ENCODE data around the gene SGSM1. TPM values are rescaled to one million over a fixed set of nuclear protein-coding genes. Genes with fewer than 3 reads are reported as not detected.

SGSM1 gene
- polyA plus RNA-seq, 1 of the 3 experiments (the other 2 are of a cell fraction): 0.15 TPM

GRCh38 chr22:24758164-24758799, 47.7 kb upstream of the SGSM1 start (continued):
- TF ChIP-seq EZH2phosphoT487 (IDR thresholded peaks at IDR 0.05; ENCODE audit: borderline replicate concordance, low read depth) (no peak), TAF1 (IDR thresholded peaks at IDR 0.05; ENCODE audit: borderline replicate concordance, low read depth, low read length) (no peak), NRF1 (IDR thresholded peaks at IDR 0.05; ENCODE audit: low read depth, low read length) (0 out of 2 replicates have a peak, but pooled peaks have one; percentile 9), SMC3 (IDR thresholded peaks at IDR 0.05; ENCODE audit: low read depth, low read length) (peak; percentile 87), MEF2A (IDR thresholded peaks at IDR 0.05; ENCODE audit: borderline replicate concordance, low read depth) (no peak), REST (IDR thresholded peaks at IDR 0.05; ENCODE audit: low read depth, low read length) (no peak), GABPA (IDR thresholded peaks at IDR 0.05; ENCODE audit: low read depth) (no peak), MAX (IDR thresholded peaks at IDR 0.05; ENCODE audit: low read depth) (no peak), RFX5 (IDR thresholded peaks at IDR 0.05; ENCODE audit: low read length) (no peak), RCOR1 (IDR thresholded peaks at IDR 0.05; ENCODE audit: low read length) (no peak), MXI1 (IDR thresholded peaks at IDR 0.05; ENCODE audit: low read depth, low read length) (no peak), RXRA (IDR thresholded peaks at IDR 0.05; ENCODE audit: borderline replicate concordance, low read depth) (no peak), IRF3 (IDR thresholded peaks at IDR 0.05; ENCODE audit: low read depth, low read length) (no peak), YY1 (IDR thresholded peaks at IDR 0.05; ENCODE audit: low read depth) (no peak), JUND (IDR thresholded peaks at IDR 0.05) (no peak), CTCF (IDR thresholded peaks at IDR 0.05) (peak; percentile 96), FOSL2 (IDR thresholded peaks at IDR 0.05; ENCODE audit: borderline replicate concordance, low read depth) (no peak), ELF1 (IDR thresholded peaks at IDR 0.05) (no peak), TEAD4 (IDR thresholded peaks at IDR 0.05; ENCODE audit: borderline replicate concordance, insufficient read depth) (no peak)

Measured in SK-N-SH (cell line).